Stimulated activated naive CD4-positive, alpha-beta T cell treated with Interleukin-2 at 50 U/mL for 16 hours (primary cell): ENCODE results near the gene NOL12.
"Not testable (repeated sequence)": the region's sequence is repeated elsewhere in the genome, so short reads cannot be mapped to it uniquely, and the experiment has no call there.

ENCODE experiments used
- DNase-seq: peaks from one replicate; lab custom pipeline; 2025; lab: John Stamatoyannopoulos, UW

Gene NOL12

DNA sequence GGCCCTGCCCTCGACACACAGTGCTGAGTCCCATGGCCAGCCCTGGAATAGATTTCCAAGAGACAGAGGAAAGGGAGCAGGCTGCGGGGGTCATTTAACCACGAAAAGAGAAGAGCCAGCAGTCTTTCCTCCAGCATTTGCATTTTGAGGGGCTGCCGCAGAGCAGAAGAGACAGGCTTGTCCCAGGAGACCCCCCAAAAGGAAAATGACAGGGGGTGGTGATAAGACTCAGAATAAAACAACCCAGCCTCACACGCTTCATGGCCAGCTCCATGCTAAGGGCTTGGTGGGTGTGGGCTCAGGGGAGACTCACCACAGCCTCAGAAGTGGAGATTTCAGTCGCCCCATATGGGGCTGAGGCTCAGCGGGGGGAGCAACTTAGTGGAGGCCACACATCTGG is 27.6 kb downstream of the NOL12 start:
- no peak for DNase-seq

DNA sequence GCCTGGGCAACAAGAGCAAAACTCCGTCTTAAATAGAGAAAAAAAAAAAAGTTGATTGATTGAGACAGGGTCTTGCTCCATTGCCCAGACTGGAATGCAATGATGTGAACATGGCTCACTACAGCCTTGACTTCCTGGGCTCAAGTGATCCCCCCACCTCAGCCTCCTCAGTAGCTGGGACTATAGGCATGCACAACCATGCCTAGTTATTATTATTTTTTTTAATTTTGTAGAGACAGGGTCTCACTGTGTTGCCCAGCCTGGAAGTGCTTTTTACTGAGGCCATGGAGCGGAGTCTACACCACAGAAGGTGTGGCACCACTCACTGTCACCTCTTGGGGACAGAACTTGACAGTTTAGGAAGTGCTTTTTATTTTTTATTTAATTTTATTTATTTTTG is 28.5 kb downstream of the NOL12 start:
- DNase-seq = no peak

DNA sequence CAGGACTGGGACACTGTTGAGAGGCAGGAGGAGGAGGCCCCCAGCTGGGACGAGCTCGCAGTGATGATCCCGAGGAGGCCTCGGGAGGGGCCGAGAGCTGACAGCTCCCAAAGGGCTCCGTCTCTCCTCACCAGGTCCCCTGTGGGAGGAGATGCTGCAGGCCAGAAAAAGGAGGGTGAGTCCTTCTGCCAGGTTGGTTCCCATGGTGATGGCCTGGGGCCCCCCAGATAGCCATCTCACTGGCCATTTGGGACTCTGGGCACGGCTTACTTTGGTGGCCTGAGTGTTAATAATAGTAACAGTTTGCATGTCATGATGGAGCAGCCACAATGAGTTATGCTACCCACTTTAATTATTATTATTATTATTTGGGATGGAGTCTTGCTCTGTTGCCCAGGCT is 29.6 kb downstream of the NOL12 start:
- DNase-seq = no peak

DNA sequence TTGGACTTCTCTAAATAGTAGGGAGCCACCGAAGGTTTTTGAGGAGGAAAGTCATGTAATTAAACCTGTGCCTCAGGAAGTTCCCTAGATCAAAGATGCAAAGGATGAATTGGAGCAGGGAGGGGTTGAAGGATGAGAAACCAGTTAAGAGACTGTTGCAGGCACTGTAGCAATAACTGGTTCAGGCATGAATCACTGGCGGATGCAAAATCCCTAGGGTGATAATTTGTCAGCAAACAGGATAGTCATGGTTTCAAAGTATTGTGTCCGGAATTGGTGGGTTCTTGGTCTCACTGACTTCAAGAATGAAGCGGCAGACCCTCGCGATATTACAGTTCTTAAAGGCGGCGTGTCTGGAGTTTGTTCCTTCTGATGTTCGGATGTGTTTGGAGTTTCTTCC is 30.6 kb downstream of the NOL12 start:
- no peak for DNase-seq

DNA sequence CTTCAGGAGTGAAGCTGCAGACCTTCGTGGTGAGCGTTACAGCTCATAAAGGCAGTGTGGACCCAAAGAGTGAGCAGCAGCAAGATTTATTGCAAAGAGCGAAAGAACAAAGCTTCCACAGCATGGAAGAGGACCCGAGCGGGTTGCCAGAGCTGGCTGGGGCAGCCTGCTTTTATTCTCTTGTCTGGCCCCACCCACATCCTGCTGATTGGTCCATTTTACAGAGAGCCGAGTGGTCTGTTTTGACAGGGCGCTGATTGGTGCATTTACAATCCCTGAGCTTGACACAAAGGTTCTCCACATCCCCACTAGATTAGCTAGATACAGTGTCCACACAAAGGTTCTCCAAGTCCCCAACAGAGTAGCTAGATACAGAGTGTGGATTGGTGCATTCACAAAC is 31.1 kb downstream of the NOL12 start:
- DNase-seq = not testable (repeated sequence)

DNA sequence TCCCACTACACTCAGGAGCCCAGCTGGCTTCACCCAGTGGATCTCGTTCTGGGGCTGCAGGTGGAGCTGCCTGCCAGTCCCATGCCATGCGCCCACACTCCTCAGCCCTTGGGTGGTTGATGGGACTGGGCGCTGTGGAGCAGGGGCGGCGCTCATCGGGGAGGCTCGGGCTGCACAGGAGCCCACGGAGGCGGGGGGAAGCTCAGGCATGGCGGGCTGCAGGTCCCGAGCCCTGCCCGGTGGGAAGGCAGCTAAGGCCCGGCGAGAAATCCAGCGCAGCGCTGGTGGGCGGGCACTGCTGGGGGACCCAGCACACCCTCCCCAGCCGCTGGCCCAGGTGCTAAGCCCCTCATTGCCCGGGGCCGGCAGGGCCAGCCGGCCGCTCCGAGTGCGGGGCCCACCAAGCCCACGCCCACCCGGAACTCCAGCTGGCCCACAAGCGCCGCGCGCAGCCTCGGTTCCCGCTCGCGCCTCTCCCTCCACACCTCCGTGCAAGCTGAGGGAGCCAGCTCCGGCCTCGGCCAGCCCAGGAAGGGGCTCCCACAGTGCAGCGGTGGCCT is 31.7 kb downstream of the NOL12 start:
- not testable (repeated sequence) for DNase-seq

DNA sequence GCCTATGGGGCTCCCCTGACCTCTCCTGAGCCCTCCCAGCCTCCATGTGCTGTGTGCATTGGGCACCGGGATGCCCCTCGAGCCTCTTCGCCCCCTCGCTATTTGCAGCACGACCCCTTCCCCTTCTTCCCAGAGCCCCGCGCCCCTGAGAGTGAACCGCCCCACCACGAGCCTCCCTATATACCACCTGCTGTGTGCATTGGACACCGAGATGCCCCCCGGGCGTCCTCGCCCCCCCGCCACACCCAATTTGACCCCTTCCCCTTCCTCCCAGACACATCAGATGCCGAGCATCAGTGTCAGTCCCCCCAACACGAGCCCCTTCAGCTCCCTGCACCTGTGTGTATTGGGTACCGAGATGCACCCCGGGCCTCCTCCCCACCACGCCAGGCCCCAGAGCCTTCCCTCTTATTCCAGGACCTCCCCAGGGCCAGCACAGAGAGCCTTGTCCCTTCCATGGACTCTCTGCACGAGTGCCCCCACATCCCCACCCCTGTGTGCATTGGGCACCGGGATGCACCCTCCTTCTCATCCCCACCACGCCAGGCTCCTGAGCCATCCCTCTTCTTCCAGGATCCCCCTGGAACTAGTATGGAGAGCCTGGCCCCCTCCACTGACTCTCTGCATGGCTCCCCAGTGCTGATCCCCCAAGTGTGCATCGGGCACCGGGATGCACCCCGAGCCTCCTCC is 39.6 kb downstream of the NOL12 start:
- no peak for DNase-seq

DNA sequence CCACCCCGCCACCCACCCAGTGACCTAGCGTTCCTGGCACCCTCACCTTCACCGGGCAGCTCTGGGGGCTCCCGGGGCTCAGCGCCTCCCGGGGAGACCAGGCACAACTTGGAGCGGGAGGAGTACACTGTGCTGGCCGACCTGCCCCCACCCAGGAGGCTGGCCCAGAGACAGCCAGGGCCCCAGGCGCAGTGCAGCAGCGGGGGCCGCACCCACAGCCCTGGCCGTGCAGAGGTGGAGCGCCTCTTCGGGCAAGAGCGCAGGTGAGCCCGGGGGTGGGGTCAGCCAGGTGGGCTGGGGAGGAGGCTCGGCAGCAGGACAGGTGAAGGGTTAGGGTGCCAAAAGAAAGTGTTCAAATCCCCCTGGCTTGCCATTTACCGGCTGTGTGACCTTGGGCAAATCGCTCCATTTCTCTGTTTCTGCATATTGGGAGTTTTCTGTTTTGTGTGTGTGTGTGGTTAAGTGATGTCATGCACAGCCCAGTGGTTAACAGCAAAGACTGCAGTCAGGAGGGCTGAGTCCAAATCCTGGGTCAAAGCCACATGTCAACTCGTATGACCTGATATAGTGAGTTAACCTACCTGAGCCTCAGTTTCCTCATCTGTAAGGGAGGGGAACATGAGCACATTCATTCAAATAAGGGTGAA is 40.2 kb downstream of the NOL12 start:
- no peak for DNase-seq

DNA sequence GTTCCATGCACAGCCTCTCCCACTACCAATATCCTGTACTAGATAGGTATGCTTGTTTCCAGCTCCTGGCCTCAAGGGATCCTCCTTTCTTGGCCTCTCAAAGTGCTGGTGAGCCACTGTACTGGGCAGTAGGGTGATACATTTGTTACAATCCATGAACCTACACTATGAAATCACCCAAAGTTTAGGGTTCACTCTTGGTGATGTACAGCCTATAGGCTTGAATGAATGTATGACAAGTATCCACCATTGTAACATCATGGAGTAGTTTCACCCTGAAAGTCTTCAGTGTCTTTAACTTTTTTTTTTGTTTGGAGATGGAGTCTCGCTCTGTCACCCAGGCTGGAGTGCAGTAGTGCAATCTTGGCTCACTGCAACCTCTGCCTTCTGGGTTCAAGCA is 42.5 kb downstream of the NOL12 start:
- no peak for DNase-seq

DNA sequence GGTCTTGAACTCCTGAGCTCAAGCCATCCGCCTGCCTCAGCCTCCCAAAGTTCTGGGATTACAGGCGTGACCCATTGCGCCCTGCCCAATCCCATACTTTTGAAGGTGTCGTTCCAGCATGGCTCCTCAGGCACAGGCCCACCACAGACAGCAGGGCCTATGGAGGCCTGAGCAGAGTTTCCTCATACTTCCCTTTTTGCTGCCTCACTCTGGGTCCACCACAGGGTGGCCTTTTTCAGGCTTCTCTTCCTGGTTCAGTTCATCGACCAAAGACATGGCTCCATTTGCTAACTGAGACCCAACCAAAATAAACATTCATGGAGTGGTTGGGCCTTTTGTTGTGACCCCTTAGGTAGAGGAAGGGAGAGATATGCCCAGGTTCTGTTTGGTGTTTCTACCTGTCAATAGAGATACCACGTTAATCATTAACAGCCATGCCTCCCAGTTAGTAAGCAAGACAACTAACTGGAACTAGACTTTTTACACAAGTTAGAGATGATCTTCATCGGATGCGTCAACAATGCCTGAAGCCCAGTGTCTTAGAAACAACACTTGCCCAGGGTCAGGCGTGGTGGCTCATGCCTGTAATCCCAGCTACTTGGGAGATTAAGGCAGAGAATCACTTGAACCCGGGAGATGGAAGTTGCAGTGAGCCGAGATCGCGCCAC is 45.8 kb downstream of the NOL12 start:
- DNase-seq = no peak

DNA sequence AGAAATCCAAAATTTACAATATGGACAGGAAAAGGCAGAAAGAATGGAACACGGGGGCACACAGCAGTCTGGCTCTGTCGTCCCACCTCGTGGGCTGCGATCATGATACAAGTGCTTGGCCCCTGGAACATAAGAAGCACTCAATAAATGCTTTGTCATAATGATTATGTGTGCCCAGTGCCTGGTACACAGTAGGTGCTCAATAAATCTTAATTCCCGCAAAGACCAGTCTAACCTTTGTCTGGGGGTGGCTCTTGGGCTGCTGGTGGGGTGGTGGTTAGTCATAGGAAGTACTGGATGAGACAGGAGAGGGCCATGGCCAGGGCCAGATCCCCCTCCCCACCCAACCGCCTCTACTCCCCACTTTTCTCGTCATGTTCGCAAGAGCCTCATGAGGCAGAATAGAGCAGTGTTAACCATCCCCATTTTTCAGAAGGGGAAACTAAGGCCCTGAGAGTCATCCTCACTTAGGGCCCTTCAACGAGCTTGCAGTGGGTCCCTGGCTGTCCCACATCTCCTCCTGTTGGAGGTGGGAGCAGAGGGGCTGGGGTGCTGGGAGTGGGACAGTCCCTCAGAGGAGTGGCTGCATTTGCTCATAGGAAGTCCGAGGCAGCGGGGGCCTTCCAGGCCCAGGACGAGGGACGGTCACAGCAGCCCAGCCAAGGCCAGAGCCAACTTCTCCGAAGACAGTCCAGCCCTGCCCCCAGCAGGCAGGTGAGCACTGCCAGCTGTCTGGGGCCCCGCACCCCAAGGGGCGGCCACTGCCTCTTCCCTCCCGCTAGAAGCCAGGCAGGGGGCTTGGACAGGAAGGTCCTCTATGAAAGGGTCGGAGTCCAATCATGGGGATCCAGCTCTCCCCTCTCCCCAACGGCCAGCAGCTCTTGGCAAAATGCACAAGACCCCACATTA is 46.8 kb downstream of the NOL12 start:
- no peak for DNase-seq

DNA sequence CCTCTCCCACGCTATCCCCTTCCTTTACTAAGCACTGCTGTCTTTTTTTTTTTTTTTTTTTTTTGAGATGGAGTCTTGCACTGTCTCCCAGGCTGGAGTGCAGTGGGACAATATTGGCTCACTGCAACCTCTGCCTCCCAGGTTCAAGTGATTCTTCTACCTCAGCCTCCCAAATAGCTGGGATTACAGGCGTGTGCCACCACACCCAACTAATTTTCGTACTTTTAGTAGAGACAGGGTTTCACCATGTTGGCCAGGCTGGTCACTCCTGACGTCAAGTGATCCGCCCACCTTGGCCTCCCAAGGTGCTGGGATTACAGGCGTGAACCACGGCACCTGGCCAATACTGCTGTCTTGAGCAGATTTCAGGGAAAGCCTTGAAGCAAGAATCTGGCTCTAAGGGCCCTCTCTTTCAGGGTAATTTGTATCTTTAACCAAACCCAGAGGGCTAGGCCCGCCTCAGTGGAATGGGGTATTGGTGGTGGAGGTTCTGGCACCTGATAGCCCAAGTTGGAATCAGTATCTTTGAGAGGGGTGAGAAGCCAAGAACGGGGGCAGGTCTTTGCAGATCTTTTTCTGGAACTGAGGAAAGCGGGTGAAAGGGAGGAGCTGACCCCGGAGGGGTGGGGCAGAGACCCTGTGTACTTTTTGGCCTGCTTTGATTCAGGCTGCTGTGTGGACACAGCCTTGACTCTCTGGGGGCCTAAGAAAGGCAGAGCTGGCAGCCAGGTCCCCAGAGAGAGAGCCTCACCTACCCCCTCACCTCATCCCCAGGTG is 47.7 kb downstream of the NOL12 start:
- no peak for DNase-seq

DNA sequence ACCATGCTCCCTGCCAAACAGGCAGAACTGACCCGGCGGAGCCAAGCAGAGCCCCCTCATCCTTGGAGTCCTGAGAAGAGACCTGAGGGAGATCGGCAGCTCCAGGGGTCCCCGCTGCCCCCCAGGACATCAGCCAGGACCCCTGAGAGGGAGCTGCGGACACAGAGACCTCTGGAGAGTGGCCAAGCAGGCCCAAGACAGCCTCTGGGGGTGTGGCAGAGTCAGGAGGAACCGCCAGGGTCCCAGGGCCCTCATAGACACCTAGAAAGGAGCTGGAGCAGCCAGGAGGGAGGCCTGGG is 48.2 kb downstream of the NOL12 start:
- DNase-seq = no peak

DNA sequence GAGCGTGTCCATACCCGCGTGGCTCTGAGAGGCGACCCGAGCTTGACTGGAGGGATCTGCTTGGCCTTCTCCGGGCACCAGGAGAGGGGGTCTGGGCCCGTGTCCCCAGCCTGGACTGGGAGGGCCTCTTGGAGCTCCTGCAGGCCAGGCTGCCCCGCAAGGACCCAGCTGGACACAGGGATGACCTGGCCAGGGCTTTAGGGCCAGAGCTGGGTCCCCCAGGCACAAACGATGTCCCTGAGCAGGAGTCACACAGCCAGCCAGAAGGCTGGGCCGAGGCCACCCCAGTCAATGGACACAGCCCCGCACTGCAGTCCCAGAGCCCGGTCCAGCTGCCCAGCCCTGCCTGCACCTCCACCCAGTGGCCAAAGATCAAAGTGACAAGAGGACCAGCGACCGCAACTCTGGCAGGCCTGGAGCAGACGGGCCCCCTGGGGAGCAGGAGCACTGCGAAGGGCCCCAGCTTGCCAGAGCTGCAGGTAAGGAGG is 48.9 kb downstream of the NOL12 start:
- no peak for DNase-seq

DNA sequence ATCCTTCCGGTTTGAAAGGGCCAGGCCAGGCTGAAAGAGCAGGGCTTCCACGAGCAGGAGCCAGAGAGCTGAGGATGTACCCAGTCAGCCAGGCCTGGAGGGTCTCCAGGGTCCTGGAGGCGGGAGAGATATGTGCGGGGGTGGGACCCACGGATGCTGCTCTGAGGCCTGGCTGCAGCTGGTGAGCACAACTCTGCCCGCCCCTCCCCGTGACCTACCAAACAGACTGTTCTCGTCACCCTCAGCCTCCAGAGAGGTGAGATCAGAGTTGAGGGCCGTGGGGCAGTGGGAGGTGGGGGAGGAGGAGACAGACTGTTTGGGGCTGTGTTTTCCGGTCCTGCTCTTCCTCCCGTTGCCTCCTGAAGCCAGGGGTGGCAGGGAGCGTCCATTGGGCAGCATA is 52.9 kb downstream of the NOL12 start:
- no peak for DNase-seq

DNA sequence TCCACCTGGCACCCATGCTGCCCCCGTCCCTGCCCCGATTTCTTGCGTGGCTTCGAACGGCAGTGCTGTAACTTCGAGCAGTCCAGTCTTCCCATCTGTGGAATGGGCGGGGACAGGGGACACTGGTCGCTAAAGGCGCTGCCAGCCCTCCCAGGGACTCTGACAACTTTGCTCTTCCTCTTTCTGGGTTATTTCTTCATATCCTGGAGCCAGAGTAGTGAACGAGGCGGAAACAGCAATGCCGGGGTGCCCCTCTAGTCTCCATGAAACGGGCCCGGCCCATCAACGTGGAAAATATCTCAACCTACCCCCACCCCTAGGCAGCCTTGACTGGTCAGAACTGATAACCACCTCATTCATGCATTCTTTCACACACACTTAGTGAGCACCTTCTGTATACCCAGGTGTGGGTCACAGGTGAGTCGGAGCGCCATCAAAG is 53.5 kb downstream of the NOL12 start:
- no peak for DNase-seq

DNA sequence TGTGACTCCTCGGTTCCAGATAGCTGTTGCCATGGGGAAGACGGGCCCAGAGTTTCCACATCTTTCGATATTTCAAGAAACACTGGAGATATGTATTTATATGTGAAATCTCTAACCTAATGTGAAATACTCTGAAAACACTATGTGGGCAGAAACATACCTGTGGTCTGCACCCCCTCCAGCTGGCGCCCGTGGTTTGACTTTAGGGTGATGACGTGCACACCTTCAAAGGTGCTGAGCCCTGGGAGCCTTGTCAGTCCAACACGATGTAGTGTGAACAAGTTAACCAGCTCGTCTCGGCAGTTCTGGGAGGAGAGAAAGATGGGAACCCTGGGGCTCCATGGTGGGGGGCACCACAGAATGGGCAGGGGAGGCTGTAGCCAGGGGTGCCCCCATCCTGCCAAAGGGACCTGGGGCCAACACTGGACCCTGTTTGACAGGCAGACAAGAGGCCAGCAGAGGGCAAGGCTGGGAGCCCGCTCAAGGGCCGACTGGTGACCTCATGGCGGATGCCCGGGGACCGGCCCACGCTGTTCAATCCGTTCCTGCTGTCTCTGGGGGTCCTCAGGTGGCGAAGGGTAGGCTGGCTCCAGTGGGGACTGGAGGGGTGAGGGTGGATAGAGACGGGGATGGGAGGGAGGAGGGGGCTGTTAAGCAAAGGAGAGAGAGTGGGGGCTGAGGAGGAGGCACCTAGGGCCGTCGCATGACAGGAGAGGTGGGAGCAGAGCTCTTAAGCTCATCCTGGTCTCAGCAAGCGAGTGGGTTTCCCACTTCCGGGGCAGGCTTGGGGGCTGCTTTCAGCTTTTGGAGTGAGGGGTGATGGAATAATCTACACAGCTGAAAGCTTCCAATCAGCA is 54.5 kb downstream of the NOL12 start:
- DNase-seq = no peak

DNA sequence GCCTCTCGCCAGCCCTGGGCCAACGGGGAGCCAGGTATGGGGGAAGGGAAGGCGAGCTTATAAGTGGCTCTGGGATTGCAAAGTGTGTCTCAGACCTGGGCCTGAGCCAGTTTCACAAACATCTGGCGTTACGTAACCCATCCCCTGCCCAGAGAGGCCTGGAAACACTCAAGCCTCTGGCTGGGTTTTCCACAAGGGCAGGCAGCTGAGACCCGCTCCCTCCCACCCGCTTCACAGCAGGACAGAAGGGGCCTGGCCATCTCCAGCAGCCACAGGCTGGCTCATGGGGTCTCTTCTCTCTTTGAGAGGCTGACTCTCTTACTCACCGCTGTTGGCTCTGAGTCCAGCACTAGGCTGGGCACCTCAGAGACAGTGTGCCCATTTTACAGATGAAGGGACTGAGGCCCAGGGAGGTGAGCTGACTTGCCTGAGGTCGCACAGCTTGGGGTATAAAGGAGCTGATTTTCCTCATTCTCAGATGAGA is 55.2 kb downstream of the NOL12 start:
- no peak for DNase-seq

DNA sequence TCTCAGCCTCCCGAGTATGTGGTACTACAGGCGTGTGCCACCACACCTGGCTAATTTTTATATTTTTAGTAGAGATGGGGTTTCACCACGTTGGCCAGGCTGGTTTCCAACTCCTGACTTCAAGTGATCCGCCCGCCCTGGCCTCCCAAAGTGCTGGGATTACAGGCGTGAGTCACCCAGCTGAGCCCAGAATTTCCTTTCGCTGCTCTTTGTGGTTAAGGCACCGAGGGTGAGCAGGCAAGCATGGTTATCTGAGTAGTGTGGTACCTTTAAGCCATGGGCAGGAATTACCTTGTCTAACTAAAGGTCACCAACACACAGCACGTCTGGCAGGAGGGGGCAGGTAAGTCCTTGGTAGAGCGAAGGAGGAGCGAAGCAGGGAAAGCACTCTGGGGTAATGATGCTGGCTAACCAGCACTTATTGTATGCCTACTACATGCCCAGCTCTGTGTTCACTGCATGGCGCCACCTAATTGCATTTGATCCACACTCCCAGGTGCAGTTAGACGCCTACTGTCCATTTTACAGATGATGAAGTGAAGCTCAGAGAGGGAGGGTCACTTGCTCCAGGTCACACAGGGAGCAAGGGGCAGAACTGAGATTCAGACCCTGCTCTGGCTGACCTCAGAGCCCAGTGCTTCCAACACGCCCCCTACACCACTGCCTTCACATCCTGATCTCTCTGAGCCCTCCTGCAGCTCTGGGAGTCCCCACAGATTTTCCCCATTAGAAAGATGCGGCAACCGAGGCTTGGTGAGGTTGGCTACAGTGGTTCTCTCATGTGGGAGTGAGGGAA is 56.4 kb downstream of the NOL12 start:
- no peak for DNase-seq
